ENCODE data around the gene SKI.

Gene SKI

DNA sequence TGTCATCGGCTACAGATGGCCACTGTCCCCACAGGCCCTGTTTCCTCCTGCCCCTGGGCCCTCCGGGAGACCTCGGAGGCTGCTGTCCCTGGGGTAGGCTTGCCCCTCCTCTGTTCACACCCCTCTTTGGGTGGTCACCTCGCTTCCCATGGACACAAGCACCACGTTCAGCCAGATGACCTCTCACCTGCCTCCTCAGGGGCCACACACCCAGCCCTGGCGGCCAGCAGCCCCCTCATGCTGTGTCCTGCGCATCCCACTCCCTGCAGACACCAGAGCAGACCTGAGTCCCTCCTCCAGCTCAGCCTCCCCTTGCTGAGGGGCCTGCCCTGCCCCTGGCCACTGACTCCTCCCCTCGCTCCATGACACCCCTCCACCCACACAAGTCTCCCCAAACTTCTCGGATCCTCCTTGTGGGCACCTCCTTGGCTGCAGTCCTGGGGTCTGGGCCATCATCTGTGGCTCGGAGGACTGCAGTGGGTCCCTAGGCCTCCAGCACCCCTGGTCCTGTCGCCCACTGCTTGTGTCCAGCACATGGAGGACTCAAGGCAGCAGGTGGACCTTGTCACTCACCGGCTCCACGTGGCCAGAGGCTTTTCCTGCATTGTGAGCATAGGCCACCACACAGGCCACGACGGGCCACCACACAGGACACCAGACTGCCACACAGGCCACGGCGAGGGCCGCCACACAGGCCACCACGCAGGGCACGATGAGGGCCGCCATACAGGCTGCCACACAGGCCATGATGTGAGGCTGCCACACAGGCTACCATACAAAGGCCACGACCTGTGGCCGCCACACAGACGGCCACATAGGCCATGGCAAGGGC is 112.2 kb downstream of the SKI start:
- ChIA-PET POLR2A (no interaction called here), CTCF (no interaction called here)
- no peak for DNase-seq (ENCODE audit: extremely low spot score)
- no peak for TF ChIP-seq BHLHE40 (IDR thresholded peaks at IDR 0.05; ENCODE audit: borderline replicate concordance)
- TF ChIP-seq, protein P1, sequence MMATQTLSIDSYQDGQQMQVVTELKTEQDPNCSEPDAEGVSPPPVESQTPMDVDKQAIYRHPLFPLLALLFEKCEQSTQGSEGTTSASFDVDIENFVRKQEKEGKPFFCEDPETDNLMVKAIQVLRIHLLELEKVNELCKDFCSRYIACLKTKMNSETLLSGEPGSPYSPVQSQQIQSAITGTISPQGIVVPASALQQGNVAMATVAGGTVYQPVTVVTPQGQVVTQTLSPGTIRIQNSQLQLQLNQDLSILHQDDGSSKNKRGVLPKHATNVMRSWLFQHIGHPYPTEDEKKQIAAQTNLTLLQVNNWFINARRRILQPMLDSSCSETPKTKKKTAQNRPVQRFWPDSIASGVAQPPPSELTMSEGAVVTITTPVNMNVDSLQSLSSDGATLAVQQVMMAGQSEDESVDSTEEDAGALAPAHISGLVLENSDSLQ (IDR thresholded peaks at IDR 0.05), result no peak
- no peak for TF ChIP-seq TARDBP (IDR thresholded peaks at IDR 0.05)
- TF ChIP-seq ELF4 (IDR thresholded peaks at IDR 0.05), result no peak
- TF ChIP-seq FOXA1 (IDR thresholded peaks at IDR 0.05), result no peak
- TF ChIP-seq CTBP1 (IDR thresholded peaks at IDR 0.05; ENCODE audit: borderline replicate concordance), result no peak
- no peak for TF ChIP-seq ARNT (IDR thresholded peaks at IDR 0.05)
- TF ChIP-seq SUZ12 (IDR thresholded peaks at IDR 0.05), result no peak
- no peak for TF ChIP-seq L3MBTL2 (conservative IDR thresholded peaks at IDR 0.05)
- no peak for TF ChIP-seq NFRKB (IDR thresholded peaks at IDR 0.05)
- no peak for TF ChIP-seq SP1 (IDR thresholded peaks at IDR 0.05)
- TF ChIP-seq ZNF384 (IDR thresholded peaks at IDR 0.05), result no peak
- no peak for TF ChIP-seq LEF1 (IDR thresholded peaks at IDR 0.05; ENCODE audit: borderline replicate concordance)
- TF ChIP-seq FOXK2 (IDR thresholded peaks at IDR 0.05), result no peak
- no peak for TF ChIP-seq FOXM1 (IDR thresholded peaks at IDR 0.05; ENCODE audit: borderline replicate concordance)
- TF ChIP-seq HDGF (IDR thresholded peaks at IDR 0.05; ENCODE audit: borderline replicate concordance), result no peak

DNA sequence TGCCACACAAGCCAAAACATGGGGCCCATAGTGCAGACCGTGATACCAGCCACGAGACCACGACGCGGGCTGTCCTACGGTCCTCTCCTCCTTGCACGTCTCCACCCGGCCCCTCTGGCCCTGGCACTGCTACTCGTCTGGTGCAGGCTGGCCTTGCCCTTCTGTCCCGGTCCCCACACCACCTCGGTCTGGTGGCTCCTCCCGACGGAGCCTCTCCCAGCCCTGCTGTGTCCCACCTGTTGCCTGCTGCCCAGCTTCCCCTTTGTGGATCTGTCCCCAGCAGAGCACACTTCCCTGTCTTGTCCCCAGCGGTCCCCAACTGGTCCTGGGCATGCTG is 112.8 kb downstream of the SKI start:
- ChIA-PET CTCF (no interaction called here), POLR2A (no interaction called here)
- DNase-seq (ENCODE audit: extremely low spot score), result no peak

DNA sequence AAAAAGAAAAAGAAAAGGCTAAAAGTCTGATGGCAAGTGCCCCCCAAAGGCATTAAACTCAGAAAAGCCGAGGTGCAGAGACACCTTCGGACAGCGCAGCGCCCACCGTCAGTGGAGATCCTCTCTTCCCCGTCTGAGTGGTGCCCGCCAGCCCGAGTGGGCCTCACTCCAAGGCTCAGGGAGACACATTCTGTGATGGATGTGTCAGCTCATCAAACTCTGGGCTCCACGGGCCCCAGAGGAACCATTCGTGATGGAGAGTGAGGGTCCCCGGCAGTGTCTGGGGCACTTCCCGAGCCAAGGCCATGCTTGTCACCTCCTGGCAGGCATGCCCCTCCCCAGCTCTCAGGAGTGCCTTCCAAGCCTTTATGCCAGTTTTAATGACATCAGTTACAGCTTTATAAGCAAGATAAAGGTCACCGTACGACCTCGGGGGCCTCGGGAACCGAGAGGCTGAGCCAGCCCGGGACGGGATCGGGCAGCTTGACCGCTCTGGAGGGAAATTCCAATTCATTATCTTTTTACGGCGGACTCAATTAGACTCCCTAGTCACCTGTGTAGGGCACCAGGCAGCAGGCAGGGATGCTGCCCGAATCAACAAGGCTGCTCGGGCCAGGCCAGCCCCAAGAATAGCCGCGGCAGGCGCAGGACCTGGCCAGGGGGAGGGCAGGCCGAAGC is 113.7 kb downstream of the SKI start:
- TF ChIP-seq, protein P1 (IDR thresholded peaks at IDR 0.05), result no peak
- TF ChIP-seq ELF4 (IDR thresholded peaks at IDR 0.05) (no peak), SP1 (IDR thresholded peaks at IDR 0.05) (no peak), SUZ12 (IDR thresholded peaks at IDR 0.05) (no peak), CTBP1 (IDR thresholded peaks at IDR 0.05; ENCODE audit: borderline replicate concordance) (no peak), FOXA1 (IDR thresholded peaks at IDR 0.05) (no peak), ZNF384 (IDR thresholded peaks at IDR 0.05) (no peak), FOXM1 (IDR thresholded peaks at IDR 0.05; ENCODE audit: borderline replicate concordance) (no peak), L3MBTL2 (conservative IDR thresholded peaks at IDR 0.05) (no peak), HDGF (IDR thresholded peaks at IDR 0.05; ENCODE audit: borderline replicate concordance) (no peak), LEF1 (IDR thresholded peaks at IDR 0.05; ENCODE audit: borderline replicate concordance) (no peak), NFRKB (IDR thresholded peaks at IDR 0.05) (no peak), FOXK2 (IDR thresholded peaks at IDR 0.05) (no peak), BHLHE40 (IDR thresholded peaks at IDR 0.05; ENCODE audit: borderline replicate concordance) (no peak), TARDBP (IDR thresholded peaks at IDR 0.05) (no peak), ARNT (IDR thresholded peaks at IDR 0.05) (no peak)
- DNase-seq (ENCODE audit: extremely low spot score), result no peak
- POLR2A ChIA-PET, result no interaction called here
- CTCF ChIA-PET, result no interaction called here

More for the DNA sequence above, 112.8 kb downstream of the SKI start:
- TF ChIP-seq FOXA1 (IDR thresholded peaks at IDR 0.05), result no peak
- TF ChIP-seq ELF4 (IDR thresholded peaks at IDR 0.05), result no peak
- no peak for TF ChIP-seq ZNF384 (IDR thresholded peaks at IDR 0.05)
- no peak for TF ChIP-seq BHLHE40 (IDR thresholded peaks at IDR 0.05; ENCODE audit: borderline replicate concordance)
- TF ChIP-seq HDGF (IDR thresholded peaks at IDR 0.05; ENCODE audit: borderline replicate concordance), result no peak
- no peak for TF ChIP-seq FOXM1 (IDR thresholded peaks at IDR 0.05; ENCODE audit: borderline replicate concordance)
- TF ChIP-seq, protein P1 (IDR thresholded peaks at IDR 0.05), result no peak
- TF ChIP-seq SUZ12 (IDR thresholded peaks at IDR 0.05), result no peak
- TF ChIP-seq L3MBTL2 (conservative IDR thresholded peaks at IDR 0.05), result no peak
- TF ChIP-seq FOXK2 (IDR thresholded peaks at IDR 0.05), result no peak
- TF ChIP-seq TARDBP (IDR thresholded peaks at IDR 0.05), result no peak
- TF ChIP-seq ARNT (IDR thresholded peaks at IDR 0.05), result no peak
- TF ChIP-seq CTBP1 (IDR thresholded peaks at IDR 0.05; ENCODE audit: borderline replicate concordance), result no peak
- no peak for TF ChIP-seq LEF1 (IDR thresholded peaks at IDR 0.05; ENCODE audit: borderline replicate concordance)
- no peak for TF ChIP-seq NFRKB (IDR thresholded peaks at IDR 0.05)
- TF ChIP-seq SP1 (IDR thresholded peaks at IDR 0.05), result no peak

DNA sequence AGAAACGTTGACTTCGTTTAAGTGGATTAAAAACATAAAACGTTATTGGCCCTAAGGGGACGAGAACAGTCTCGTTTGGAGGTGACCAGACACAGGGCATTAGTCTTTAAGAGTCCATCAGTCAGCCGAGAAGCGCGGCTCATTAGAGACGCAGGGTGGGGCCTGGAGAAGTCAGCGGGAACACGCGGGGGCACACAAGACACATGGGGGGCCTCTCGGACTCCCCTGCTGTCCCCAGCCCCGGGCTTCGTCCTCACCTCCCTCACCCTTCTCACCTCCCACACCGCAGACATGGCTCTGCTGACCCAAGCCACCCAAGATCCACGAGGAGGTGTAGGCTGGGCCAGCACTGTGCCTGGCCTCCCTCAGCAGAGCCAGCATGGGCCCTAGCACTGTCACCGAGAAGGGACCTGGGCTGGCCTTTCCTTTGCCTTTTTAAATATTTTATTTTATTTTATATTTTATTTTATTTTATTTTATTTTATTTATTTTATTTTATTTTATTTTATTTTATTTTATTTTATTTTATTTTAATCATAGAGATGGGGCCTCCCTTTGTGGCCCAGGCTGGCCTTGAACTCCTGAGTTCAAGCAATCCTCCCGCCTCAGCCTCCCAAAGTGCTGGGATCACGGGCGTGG is 114.4 kb downstream of the SKI start:
- TF ChIP-seq FOXM1 (IDR thresholded peaks at IDR 0.05; ENCODE audit: borderline replicate concordance) (no peak), ZNF384 (IDR thresholded peaks at IDR 0.05) (no peak), L3MBTL2 (conservative IDR thresholded peaks at IDR 0.05) (no peak), SUZ12 (IDR thresholded peaks at IDR 0.05) (no peak), FOXK2 (IDR thresholded peaks at IDR 0.05) (no peak)
- POLR2A ChIA-PET, result no interaction called here
- CTCF ChIA-PET, result no interaction called here
- DNase-seq (ENCODE audit: extremely low spot score), result no peak

DNA sequence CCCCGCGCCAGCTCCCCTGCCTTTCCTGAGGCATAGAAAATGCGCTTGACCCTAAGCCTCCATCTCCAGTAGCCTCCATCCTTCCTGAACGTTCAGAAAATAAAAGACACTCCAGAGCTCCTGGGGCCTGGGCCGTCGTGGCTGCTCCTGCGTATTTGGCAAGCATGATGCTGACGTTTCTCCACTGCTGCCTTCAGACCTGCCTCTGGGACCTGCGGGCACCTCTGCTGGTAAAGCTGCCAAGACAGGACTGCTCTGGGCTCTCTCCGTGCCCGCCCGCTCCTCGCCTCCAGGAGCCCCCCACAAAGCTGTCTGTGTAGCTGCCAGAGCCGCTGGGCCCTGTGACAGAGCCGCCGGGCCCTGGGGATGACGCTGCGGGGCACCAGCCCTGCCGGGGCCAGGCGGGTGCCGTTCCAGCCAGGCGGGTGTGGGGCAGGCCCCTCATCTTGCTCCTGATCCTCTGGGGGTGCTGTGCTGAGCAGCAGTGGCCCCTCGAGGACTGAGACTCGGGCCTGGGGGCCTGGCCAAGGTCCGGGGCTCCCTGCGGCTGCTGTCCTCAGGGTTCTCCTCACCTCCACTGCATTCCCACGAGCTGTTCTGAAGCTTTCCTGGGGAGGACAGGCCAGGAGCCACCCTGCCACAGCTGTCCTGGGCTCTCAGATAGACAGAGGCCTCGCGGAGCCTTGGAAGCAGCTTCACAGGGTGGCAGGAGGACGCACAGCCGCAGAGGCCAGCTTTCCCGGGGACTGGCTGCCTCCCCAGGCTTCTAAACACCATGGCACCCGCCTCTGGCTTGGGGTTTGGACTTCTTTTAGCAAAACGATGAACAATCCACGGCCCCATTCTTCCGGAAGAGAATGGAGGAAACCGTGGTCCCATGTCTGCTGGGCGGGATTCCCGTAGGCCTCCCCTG is 115.2 kb downstream of the SKI start:
- TF ChIP-seq ZNF384 (IDR thresholded peaks at IDR 0.05), result no peak
- no peak for TF ChIP-seq FOXM1 (IDR thresholded peaks at IDR 0.05; ENCODE audit: borderline replicate concordance)
- TF ChIP-seq LEF1 (IDR thresholded peaks at IDR 0.05; ENCODE audit: borderline replicate concordance), result no peak
- no peak for TF ChIP-seq FOXK2 (IDR thresholded peaks at IDR 0.05)
- no peak for TF ChIP-seq FOXA1 (IDR thresholded peaks at IDR 0.05)
- no peak for TF ChIP-seq BHLHE40 (IDR thresholded peaks at IDR 0.05; ENCODE audit: borderline replicate concordance)
- TF ChIP-seq SP1 (IDR thresholded peaks at IDR 0.05), result no peak
- no peak for TF ChIP-seq SUZ12 (IDR thresholded peaks at IDR 0.05)
- no peak for DNase-seq (ENCODE audit: extremely low spot score)
- ChIA-PET POLR2A (no interaction called here), CTCF (no interaction called here)
